Germinal center (tissue), 1 donor: ENCODE data around the gene C20orf96.
"Not testable (repeated sequence)": the region's sequence is repeated elsewhere in the genome, so short reads cannot be mapped to it uniquely, and the experiment has no call there.

Experiments
- DNase-seq: peaks from one replicate; pipeline ENCODE4 v3.0.0; 2012; ENCODE audit warnings: mixed read lengths, low spot score

The C20orf96 gene

GRCh38 chr20:235891-236290 is 54.7 kb downstream of the C20orf96 start:
- DNase-seq: no peak

GRCh38 chr20:227439-228105 is 63.0 kb downstream of the C20orf96 start:
- no peak for DNase-seq

GRCh38 chr20:226958-227357 is 63.6 kb downstream of the C20orf96 start, which contains the start of gene DEFB129:
Gene DEFB129 (plus strand): TSS chr20:227258. CDS start chr20:227289, 31 bp downstream.
- no peak for DNase-seq

- not testable (repeated sequence) for DNase-seq
These were observed 64.7 kb downstream of the C20orf96 start for GRCh38 chr20:225879-226278.

GRCh38 chr20:221258-221830 is 69.2 kb downstream of the C20orf96 start:
- no peak for DNase-seq
